T47D (cell line): ENCODE measurements around the gene XKR7.
"Not testable (repeated sequence)": the region's sequence is repeated elsewhere in the genome, so short reads cannot be mapped to it uniquely, and the experiment has no call there.

Source experiments
- DNase-seq, 2 experiments: peaks; one replicate each; pipeline versions ENCODE4 v3.0.0 to v3.0.0-alpha.2; 2011 to 2012; ENCODE audit warnings: low read depth in 1 of 2, low spot score in 1 of 2
- JUND ChIP-seq: IDR thresholded peaks from 2 replicates; pipeline ENCODE4 v1.6.1; 2012; ENCODE audit warnings: low read depth
- in situ Hi-C: cut with HindIII; loops from 2 replicates; pipeline ENCODE4 v1.10.0; 2016; ENCODE audit warnings: low sequenced_read_pairs, low pct_unique_long_range_greater_than_20kb

The XKR7 gene

DNA sequence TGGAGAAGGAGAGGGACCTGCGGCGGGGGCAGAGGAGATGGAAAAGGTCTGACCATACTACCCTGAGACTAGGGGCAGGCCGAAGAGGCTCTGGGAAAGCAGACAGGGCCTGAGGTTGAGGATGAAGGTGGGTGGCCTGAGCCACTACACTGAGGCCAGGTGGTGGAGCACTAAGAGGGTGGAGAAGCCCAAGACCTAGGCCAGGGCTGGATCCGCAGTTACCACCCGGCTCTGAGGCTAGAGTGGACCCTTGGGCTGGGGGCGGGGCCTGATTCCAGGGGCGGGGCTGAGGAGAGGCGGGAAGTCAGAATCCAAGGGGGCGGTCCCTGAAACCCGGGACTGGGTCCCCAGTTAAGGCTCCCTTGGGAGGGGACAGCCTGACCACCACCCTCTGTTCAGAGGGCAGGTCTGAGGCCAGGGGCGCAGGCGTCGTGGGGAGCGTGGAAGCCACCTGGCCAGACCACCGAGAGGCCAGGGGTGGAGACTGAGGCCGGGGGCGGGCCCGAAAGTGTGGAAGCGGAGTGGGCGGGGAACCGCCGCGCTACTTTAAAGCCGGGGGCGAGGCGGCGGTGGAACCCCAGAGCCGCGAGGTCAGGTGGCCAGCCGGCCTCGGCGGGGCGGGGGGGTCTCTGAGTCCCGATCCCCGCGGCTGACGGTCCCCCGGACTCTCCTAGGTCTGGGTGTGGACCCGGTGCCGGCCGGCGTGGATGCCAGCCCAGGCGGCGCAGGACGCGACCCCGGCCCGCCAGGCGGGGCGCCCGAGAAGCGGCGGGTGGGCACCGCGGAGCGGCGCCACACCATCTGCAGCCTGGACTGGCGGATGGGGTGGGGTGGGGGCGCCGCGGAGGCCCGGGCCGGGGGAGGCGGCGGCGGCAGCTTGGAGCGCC lies 50.6 kb downstream of the XKR7 start:
- no peak for TF ChIP-seq JUND
- in situ Hi-C loops: no loop called here

DNA sequence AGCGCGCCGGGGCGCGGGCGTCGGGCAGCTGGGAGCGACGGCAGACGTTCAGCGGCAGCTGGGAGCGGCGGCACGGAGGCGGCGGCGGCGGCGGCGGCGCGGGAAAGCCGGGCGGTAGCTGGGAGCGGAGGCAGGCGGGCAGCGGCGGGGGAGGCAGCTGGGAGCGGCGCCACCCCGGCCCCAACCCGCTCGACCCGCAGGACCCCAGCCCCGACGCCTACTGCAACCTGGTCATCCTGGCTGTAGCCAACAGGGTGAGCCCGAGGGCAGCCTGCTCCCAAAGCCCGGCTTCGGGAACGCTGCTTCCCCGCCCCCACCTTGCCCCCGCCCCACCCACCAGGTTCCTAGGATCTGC lies 51.2 kb downstream of the XKR7 start:
- no peak for TF ChIP-seq JUND
- in situ Hi-C loops: no loop called here
- DNase-seq: peak; percentile 62 to 66

More for the DNA sequence above, 50.6 kb downstream of the XKR7 start:
- DNase-seq: peak; percentile 96 to 98

DNA sequence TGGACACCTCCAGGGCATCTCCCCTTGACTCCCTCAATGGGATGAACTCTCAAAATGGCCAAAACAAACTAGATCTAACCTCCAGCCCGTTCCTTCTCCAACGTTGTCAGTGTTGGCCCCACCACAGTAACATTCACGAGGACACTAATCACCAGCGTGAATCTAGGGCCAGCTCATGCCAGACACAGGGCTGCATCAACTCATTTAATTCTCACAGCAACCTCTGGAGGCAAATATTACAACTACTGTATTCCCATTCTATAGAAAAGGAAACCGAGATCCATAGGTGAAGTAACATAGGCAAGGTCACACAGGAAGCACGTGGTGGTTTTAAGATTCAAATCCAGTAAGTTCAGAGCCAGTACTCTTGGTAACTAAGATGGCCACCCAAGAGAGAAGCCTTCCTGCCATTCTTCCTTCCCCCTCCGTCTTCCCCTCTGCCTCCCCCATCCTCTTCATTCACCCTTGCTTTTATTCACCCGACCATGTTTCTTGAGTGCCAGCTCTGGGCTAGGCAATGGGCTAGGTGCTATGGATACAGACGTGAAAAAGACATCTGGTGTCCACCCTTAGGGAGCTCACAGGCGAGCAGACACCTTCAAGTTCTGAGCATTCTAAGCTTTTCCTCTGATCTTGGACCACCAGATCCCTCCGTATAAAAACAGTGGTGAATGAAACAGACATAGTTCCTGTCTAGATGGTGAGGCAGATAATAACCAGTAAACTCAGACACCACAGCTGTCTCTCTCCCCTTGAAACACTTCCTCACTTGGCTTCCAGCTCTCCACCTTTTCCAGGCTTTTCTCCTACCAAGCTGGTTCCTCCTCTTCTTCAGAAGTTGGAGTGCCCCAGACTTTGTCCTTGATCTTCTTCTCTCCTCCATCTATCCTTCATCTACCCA lies 51.9 kb downstream of the XKR7 start:
- DNase-seq: no peak
- no peak for TF ChIP-seq JUND
- in situ Hi-C loops: loop anchor here (5.0 kb wide), 1 partner anchor 78 kb away; no protein-coding TSS in a partner anchor

DNA sequence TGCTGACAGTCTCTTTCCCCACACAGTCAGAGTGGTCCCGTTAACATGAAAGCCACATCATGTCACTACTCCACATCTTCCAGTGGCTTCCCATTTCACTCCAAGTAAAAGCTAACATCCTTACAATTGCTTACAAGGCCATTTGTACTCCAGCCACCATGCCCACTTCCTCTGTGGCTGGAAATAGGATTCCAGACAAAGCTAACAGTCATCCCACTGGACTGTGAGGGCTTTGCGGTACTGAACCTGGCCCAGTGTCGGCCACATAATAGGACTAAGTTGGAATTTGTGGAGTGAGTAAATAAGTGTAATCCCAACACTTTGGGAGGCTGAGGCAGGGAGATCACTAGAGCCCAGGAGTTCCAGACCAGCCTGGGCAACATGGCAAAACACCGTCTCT lies 53.1 kb downstream of the XKR7 start:
- DNase-seq: no peak
- in situ Hi-C loops: loop anchor here (5.0 kb wide), 1 partner anchor 79 kb away; no protein-coding TSS in a partner anchor
- TF ChIP-seq JUND: no peak

GRCh38 chr20:32024683-32025295 lies 56.8 kb downstream of the XKR7 start:
- no peak for DNase-seq
- no peak for TF ChIP-seq JUND
- in situ Hi-C loops: loop anchor here (5.0 kb wide), 1 partner anchor 82 kb away; no protein-coding TSS in a partner anchor

DNA sequence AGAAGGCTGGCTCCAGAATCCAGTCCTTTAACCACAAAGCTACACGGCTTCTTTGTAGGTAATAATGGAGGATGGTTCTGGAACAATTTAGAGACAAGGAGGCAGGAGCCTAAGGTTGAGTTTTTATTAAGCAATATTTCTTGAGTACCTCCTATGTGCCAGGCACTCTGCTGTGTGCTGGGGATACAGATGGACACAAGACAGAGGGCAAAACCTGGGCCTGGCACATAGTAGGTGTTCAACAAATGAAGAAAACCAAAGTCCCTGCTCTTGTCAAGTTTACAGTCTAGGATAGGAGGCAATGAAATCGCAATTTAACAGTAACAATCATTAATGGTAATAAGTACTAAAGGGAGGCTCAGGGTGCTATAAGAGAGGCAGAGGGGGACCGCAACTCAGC lies 59.7 kb downstream of the XKR7 start:
- no peak for TF ChIP-seq JUND
- in situ Hi-C loops: no loop called here
- no peak for DNase-seq

DNA sequence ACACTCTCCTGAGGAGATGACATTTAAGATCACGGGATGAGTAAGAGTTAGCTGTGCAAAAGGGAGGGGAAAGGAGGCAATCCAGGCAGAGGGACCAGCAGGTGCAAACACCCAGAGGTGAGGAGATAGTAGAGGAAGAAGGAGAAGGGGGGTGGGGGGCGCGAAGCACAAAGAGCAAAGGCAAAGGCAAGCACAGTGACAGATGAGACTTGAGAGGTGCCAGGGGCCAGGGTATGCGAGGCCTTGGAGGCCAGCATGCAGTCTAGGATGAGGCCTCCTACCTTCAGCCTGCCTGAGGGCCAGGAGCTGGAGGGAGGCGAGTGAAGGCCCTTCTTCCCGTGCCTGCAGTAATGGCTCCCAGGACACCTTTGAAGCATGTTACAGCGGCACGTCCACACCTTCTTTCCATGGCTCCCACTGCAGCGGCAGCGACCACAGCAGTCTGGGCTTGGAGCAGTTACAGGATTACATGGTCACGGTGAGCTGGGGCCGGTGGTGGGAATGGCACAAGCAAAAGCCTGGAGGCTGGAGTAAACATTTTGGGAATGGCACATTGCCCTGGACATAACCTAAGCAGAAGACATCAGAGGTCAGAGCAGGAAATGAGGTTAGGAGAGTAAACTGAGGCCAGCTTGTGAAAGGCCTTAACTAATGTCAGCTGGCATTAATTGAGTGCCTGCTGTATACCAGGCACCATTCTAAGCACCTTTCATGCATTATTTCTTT lies 60.9 kb downstream of the XKR7 start:
- TF ChIP-seq JUND: no peak
- DNase-seq: no peak
- in situ Hi-C loops: no loop called here

DNA sequence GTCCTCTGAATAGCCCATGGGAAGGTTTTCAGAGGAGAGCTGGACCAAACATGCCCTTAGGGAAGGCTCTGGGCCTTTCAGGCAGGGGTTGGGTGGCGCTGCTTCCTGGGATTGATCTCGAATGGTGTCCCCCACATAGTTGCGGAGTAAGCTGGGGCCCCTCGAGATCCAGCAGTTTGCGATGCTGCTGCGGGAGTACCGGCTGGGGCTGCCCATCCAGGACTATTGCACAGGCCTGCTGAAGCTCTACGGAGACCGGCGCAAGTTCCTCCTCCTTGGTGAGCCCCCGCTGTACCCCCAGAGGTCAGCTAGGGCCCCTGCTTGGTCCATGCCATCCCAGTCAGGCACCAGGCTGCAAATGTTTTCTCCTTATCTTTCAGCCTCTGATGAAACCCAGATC lies 61.6 kb downstream of the XKR7 start:
- no peak for TF ChIP-seq JUND
- in situ Hi-C loops: no loop called here

DNA sequence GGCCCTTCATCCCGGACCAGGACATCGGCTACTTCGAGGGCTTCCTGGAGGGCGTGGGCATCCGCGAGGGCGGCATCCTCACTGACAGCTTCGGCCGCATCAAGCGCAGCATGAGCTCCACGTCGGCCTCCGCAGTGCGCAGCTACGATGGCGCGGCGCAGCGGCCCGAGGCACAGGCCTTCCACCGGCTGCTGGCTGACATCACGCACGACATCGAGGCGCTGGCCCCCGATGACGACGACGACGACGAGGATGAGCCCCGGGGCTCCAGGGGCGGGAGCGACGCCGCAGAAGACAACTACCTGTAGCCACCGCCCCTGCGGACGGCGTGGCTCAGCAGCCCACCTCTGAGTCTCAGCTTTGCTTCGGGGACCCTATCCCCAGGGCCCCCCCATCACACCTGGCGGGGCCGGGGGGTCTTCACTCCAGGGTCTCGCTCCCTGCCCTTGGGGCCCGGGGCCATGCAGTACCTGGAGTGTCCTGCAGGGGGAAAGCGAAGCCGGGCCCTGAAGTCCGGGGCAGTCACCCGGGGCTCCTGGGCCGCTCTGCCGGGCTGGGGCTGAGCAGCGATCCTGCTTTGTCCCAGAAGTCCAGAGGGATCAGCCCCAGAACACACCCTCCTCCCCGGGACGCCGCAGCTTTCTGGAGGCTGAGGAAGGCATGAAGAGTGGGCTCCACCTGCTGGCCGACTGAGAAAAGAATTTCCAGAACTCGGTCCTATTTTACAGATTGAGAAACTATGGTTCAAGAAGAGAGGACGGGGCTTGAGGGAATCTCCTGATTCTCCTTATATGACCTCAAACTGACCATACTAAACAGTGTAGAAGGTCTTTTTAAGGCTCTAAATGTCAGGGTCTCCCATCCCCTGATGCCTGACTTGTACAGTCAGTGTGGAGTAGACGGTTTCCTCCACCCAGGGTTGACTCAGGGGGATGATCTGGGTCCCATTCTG lies 63.3 kb downstream of the XKR7 start:
- in situ Hi-C loops: no loop called here
- DNase-seq: peak; percentile 81 to 92
- TF ChIP-seq JUND: no peak

More for the DNA sequence above, 61.6 kb downstream of the XKR7 start:
- DNase-seq: no peak

DNA sequence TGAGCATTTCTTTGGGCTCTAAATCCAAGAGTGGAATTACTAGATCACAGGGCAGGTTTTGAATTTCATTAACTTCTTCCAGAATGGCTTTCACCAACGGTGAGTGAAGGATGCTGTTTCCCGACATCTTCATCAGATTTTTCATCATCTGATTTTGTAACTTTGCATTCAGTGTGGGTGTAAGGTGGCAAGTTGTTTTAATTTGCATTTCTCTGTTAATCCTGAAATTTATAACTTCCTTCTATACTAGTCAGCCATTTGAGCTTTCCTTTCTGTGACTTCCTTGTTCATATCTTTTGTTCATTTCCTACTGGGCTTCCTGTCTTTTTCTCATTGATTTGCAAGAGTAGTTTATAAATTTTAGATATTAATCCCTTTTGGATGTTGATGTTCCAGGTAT lies 65.4 kb downstream of the XKR7 start:
- DNase-seq: no peak
- no peak for TF ChIP-seq JUND
- in situ Hi-C loops: no loop called here

DNA sequence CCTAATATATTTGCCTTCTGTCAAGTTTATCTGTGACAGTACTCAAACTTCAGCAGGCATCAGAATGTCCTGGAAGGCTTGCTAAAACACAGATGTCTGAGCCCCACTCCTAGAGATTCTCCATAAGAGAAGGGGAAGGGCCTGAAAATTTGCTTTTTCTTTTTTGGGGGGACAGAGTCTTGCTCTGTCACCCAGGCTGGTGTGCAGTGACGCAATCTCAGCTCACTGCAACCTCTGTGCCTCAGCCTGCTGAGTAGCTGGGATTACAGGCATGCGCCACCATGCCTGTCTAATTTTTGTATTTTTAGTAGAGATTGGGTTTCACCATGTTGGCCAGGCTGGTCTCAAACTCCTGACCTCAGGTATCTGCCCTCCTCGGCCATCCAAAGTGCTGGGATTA lies 65.8 kb downstream of the XKR7 start:
- DNase-seq, in situ Hi-C loops: not testable (repeated sequence)
